NCI-H2029 (cell line): Measurements from ENCODE around the gene FOXD2.

ENCODE experiments used
- DNase-seq: peaks from one replicate; lab custom pipeline; 2025; lab: John Stamatoyannopoulos, UW

Gene FOXD2

DNA sequence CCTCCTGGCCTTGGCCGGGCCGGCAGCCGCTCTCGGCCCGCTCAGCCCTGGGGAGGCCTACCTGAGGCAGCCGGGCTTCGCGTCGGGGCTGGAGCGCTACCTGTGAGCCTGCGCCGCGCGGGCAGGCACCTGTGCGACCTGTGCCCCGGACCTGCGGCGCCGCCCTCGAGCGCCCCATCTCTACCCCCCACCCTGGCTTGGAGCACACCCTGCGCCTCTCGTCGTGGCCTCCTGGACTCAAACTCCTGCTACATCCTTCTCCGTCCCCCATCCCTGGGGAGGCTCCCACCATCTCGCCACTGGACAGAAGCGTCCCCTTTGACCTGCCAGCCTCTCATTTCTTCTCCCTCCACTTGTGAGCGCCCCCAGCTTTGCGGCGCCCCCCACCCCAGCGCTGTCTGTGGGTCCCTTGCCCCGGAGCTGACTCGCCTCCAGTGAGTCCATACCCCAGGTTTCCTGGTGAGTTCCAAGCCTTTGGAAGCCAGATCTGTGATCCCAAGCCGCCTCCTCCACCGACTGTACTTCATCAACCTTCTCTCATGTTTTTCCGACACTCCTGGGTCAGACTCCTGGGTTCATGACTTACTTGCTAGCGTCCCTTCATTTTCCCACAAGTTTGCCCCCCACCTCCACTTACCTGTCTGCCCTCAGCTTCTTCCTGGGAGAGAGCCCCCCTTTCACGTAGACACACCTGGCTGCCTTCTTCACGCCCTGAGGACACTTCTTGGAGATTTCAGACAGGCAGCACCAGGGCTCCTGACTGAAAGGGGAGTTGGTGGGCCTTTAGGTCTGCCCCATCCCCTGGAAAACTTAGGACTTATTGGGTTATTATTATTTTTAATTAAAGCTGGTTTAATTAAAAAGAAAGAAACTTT, 20.4 kb upstream of the FOXD2 start:
- DNase-seq: no peak

DNA sequence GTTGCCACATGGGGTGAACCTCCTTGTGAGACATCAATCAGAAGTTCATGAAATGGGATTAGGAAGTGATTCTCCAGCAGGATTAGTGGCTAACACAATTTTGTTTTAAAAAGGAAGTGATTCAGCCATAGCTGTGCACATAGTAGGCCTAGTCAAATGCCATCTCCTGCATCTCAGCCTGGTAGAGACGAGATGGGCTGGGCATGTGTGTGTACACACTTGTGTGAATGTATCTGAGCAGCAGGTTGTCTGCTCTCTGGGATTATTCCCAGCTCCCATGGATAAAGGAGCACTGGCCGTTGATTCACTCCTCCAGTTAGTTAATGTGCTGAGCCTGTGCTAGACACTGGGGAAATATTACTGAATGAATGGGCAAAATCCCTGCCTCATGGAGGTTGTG, 19.7 kb upstream of the FOXD2 start:
- DNase-seq: no peak

DNA sequence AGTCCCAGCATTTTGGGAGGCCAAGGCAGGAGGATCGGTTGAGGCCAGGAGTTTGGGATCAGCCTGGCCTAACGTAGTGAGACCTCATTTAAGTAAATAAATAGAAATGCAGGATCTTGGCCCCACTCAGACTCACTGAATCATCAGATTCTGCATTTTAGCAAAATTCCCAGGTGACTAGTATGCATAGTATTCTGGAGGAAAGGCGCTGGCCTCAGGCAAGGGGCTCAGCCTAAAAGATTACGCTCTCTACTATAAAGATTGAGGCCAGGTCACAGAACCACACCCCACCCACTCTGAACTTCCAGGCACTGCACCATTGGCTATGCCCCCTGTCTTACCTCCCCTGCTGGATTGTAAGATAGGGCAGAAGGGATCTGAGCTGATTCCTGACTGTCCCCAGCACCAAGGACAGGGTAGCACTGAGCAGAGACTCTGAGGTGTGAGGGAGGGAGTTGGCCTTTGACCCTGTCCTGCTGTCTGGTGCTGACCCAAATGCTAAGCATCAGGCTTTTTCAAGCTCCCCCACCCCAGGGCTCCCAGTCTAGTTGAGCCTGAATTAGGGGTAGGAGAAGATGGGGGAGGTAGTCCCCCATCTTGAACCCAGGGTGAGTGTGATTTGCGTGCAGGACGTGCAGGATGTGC, 19.0 kb upstream of the FOXD2 start:
- no peak for DNase-seq

DNA sequence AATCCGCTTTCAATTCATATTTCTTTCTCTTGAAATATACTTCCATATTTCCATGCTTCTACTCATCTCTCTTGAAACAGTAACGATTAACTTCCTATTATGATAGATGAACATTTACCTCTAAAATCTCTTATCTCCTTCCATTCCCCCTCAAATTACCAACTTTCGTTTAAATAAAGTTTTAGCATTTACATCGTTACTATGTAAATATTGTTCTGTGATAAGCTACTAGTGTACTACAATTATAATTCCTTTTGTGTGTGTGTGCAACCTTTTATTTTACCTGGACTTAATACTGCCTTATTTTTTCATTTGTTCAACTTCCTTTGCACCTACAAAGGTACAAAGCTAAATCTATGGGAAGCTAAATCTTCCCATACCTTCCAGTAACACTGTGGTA, 17.3 kb upstream of the FOXD2 start:
- DNase-seq: no peak

DNA sequence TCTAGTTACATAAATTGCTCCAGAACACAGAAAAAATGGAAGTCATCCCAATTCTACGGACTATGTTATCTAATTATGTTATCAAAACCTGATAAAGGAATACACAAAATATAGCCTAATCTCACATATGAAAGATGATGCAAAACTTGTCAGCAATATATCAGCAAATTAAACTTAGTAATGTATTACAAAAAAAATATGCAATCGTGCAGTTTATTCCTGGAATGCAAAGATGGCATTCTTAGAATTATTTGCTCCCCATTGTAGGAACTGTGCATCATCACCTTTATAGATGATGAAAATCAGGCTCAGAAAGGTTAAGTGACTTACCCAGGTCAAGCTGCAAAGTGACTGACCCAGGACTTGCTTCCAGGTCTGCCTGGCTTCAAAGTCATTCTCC, 14.0 kb upstream of the FOXD2 start:
- no peak for DNase-seq

DNA sequence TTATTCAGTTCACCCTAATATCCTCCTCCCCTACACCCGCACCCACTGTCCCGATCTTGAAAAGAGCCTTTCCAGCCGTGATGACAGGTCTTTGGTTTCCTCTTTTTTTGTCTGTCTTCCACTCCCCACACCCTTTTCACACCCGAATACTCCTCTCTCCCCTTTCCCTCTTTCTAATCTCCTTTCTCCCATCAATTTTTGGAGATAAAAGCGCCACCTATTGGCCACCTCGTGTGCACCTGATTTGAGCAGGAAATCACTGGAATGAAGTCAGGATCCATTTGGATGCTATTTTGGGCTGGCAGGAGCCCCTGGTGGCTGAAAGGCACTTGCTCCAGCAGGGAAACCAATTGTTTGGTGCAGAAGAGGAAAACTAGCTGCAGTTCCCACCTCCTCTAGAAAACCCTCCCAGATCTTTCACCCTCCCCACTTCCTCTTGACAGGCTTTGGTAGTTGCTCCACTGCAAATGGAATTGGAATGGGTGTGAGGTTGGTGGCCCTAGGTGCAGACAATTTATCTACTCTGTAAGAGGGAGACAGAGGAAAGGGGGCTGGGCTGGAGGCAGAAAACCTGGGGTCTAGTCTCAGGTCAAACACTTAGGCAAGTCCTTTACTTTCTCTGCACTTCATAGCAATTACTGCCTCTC, 13.4 kb upstream of the FOXD2 start:
- DNase-seq: peak; percentile 64

DNA sequence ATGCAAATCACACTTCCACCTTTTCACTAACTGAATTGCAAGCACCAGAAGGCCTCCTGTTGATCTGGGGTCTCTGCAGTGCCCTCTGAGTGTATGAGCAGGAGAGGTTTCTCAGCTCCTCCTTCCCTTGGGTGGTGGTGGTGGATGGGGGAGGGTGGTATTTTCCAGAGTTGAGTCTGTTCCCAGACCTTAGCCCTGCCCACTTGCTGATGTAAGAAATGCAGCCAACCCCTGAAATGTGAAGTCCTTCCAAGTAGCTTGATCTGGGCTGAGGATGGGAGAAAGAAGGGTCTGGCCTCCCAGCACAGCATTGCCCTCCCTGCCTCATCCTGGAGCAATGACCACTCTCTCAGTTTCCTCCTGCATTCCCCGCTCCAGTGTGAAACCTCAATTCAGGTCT, 6.3 kb upstream of the FOXD2 start:
- DNase-seq: no peak

DNA sequence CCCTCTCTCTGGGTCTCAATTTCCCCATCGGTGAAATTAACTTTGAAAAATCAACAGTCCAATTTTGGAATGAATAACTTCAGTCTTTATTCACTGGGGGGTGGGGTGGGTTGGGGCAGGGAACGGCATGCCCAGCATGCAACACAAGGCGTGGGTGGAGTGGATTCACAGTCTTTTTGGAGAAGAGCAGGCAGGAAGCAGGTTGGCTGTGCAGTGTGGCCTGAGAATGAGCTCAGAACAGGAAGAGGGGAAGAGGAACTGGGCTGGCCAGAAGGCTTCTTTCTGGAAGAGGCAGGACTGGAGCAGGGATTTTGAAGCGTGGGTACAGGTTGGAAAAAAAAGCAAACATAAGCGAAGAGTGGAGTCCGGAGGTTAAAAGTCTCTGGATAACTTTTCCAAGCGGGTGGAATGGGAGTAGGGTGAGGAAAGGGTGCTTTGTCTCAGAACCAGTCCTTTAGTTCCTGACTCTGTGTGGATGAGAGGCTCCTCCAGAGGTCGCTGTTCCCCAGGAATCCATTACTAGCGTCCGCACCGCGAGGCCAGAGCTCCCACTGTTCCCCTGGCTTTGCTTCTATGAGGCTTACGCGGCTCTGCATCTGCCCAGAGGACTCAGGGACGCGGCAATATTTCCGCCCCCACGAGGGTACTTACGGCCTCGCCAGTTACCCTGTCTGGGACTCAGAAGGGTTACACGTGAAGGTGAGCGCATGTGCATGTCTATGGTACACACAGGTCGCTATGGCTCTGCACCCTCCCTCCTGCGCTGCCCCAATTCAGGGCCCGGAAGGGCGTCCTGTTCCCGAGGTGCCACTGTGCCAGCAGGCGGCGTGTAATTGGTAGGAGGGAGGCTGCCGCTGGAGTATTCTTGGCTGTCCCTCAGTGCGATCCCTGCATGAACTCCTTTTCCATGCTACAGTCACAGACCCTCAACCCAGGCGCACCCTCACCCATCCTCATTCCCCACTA, 5.5 kb upstream of the FOXD2 start:
- DNase-seq: no peak

DNA sequence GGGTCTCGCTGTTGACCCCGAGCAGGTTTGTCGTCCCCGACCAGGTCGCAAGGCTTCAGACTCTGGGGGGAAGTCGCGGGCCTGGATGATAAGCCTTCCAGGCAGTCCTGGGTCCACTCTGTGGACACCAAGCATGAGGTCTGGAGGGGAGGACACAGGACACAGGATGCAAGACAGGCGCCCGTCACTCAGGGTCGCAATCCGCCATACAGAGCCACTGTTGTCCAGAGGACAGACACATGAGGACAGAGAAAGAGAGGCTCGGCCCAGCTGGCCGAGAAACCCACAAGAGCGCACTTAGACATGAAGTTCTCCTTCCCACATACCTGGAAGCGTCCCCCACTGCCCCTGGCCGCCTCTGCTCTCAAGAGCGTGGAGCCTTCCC, 4.8 kb upstream of the FOXD2 start:
- DNase-seq: no peak

DNA sequence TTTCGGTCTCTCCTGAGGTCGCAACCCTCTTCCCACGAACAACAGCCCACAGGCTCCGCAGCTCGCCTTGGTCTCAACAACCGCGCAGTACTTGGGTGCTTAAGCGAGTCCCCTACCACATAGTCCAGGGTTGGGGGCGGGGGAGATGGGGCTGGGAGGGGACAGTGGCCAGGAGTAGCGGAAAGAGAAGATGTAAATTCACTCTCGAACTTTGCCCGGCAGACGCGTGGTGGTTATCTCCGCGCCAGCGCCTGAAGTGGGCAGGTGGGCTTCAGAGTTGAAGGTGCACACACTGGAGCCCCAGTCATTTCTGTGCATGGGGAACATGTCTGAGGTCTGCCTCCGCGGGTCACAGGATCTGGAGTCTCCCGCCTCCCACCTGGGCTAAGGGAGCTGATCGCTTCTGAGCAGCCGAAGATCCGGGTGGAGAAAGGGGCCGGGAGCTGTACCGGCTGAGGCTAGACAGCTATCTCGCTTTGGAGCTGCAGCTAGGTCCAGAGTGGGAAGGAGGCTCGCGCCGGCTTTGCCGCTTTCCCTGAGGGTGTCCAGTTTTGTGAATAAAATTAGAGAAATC, 4.3 kb upstream of the FOXD2 start:
- DNase-seq: no peak

DNA sequence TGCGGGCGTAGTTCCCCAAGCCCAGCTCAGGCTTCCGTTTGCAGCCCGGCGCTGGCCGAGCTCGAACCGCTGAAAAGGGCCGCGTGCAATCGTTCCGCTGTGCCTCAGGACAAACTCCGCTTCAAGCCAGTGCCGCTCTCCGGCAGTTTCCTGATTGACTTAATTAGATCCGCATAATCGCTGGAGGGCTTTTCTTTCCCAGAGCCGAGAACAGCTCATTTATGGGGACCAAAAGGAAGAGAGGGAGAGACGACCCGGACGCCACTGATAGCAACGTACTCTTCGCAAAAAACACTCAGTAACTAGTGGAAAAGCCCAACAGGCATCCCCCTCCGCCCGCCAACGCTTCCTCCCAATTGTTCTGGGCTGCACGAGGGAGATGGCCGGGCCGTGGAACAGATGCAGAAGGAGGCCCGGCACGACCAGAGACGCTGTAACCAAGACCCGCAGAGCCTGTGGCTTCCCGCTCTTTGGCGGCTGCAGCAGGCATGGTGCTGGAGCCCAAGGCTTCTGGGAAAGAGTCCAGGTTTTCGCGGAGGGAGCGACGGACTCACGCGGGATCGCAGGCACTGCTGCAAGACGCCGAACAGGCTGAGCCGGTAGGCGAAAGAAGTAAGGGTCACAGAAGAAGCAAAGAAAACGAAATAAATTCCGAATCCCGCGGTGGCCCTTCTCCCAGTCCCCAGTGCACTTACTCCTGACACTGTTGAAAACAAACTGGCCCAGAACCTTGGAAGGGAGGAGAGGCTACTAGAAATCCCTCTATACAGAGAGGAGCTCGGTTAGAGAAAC, 3.6 kb upstream of the FOXD2 start:
- DNase-seq: no peak

DNA sequence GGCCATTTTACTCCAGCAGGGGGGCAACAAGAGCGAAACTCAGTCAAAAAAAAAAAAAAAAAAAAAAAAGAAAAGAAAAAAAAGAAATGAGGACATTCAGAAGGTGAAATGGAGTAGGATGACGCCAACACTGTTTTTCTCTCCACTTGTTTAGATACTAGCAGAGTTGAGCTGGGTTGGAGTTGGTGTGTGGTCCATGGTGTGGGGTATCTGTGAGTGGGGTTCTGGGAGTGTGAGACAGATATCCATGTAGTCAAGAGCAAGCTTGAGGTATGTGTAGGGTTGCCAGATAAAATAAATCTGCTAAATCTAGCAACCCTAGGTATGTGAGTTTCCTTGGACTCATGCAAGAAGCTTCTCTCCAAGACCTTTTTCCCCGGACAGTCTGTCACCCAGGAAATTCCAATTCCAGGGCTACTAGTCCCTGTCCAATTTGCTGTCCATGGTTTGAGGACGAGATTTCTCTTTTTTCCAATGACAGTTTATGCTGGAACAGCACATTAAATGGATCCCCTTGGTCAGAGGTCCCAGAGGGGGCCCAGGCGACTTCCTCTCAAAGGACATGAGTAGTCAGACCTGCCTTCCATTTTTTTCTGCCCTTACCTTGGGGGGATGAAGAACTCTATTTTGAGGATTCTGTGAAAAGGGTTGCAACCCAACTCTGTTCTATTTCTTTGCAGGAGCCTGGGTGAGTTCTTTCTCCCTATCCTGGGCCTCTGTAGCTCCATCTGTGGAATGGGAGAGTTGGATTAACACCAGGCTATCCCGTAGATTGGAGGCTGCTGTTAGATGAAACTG, 2.1 kb upstream of the FOXD2 start:
- DNase-seq: no peak

DNA sequence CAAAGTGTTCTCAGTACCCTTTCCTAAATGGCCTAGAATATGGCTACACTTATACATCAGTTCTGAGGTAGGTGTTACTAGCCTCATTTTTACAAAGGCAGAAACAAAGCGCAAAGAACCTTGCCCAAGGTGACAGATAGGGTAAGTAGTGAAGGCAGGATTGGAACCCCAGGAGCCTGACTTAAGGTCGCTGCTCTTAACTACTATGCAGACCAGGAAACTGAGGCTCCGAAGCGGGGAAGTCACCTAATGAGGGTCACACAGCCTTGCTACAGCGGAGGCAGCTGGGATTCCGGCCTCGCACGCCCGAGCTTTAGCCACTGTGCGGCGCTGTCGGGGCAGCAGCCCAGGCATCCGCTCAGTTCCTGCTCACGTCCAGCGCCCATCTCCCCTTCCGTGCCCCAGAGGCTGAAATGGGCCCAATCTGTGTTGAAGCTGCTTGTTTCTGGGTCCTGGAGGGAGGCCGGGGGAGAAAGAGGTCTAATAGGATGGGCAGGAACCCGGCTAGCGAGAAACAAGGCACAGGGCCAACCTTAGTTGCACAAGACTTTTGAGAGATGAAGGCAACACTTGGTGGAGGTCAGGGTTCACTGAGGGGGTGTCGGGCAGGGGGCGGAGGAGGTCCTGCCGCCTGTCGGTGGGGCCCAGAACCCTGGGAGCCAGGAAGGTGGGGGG, 1.4 kb upstream of the FOXD2 start:
- DNase-seq: peak; percentile 82

DNA sequence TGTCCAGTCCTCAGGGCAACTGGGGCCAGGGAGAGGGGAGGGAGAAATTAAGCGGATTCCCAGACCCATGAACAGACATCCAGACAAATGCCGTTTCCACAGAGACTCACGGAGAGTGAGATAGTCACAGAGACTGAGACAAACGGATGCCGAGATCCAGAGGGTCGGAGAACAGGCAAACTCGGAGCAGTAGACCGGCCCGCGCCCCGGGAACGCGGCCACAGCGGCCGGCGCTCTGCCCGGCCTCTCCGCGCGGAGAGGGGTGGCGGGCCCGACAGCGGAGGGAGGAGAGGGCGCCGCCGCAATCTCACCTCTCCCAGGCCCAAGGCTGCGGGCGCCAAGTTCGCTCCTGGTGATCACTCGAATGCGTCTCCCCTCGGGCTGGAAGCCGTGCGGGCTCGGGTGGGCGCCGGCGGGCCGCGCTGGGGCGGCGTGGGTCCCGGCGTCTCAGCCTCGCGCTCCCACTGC, 831 bp upstream of the FOXD2 start:
- DNase-seq: peak; percentile 34

DNA sequence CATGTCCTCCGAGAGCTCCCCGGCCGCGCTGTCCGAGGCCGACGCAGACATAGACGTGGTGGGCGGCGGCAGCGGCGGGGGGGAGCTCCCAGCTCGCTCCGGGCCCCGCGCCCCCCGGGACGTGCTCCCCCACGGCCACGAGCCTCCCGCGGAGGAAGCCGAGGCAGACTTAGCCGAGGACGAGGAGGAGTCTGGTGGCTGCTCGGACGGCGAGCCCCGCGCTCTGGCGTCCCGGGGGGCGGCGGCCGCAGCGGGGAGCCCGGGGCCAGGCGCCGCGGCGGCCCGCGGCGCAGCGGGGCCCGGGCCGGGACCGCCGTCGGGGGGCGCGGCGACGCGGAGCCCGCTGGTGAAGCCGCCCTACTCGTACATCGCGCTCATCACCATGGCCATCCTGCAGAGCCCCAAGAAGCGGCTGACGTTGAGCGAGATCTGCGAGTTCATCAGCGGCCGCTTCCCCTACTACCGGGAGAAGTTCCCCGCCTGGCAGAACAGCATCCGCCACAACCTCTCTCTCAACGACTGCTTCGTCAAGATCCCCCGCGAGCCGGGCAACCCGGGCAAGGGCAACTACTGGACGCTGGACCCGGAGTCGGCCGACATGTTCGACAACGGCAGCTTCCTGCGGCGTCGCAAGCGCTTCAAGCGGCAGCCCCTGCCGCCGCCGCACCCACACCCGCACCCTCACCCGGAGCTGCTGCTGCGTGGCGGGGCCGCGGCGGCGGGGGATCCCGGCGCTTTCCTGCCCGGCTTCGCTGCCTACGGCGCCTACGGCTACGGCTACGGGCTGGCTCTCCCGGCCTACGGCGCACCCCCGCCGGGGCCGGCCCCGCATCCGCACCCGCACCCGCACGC, 547 bp downstream of the FOXD2 start:
- DNase-seq: peak; percentile 23

DNA sequence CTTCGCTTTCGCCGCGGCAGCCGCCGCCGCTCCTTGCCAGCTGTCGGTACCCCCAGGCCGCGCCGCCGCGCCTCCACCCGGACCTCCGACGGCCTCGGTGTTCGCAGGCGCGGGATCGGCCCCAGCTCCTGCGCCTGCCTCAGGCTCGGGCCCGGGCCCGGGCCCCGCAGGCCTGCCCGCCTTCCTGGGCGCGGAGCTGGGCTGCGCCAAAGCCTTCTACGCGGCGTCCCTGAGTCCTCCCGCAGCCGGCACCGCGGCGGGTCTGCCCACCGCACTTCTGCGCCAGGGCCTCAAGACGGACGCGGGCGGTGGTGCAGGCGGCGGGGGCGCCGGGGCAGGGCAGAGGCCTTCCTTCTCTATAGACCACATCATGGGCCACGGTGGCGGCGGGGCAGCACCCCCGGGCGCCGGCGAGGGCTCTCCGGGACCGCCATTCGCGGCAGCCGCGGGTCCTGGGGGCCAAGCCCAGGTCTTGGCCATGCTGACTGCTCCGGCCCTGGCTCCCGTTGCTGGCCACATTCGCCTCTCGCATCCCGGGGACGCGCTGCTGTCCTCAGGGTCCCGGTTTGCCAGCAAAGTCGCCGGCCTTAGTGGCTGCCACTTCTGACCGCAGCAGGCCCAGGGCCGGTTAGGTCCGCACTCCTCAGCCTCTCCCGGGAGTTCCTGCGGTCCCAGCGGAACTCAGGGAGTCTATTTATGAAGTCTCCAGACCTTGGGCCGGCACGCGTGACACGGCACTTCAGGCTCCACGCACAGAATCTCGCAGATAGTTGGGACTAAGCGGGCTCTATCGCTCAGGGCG, 1.4 kb downstream of the FOXD2 start:
- no peak for DNase-seq

DNA sequence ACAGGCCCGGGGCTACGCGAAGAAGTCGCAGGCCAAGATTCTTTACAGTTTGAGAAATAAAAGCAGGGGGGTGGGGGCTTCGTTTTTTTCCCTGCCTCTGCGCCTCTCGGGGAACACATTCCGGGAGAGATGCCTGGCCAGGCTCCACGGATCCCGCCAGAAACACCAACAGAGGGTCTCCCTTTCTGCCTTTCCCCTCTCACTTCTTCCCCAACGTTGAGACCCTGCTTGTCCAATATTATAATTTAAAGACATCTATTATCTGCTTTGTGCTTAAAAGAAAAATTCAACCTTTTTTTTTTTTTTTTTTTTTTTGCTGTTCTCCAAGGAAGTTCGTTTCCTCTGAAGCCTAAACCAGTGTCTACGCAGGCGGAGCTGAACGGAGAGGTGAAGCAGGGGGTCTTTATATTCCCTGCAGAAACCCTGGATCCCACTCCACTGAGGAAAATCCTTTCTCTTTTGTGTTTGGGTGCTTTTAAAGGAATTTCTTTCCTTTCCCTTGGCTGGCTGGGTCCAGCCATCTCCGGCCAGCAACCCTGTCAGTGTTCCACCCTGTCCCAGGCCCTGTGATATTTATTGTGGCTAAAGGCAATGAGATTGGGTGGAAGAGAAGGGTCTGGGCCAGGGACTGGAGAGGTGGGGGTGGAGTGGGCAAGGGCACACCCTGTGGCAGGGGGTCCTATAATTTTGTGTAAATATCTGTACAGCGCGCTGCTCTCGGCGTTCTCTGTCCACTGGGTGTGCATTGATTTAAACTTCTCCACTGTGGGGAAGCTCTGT, 2.2 kb downstream of the FOXD2 start:
- DNase-seq: no peak
